Measurements from ENCODE around the gene TMEM53.
"Not testable (repeated sequence)": the region's sequence is repeated elsewhere in the genome, so short reads cannot be mapped to it uniquely, and the experiment has no call there.

Gene TMEM53

DNA sequence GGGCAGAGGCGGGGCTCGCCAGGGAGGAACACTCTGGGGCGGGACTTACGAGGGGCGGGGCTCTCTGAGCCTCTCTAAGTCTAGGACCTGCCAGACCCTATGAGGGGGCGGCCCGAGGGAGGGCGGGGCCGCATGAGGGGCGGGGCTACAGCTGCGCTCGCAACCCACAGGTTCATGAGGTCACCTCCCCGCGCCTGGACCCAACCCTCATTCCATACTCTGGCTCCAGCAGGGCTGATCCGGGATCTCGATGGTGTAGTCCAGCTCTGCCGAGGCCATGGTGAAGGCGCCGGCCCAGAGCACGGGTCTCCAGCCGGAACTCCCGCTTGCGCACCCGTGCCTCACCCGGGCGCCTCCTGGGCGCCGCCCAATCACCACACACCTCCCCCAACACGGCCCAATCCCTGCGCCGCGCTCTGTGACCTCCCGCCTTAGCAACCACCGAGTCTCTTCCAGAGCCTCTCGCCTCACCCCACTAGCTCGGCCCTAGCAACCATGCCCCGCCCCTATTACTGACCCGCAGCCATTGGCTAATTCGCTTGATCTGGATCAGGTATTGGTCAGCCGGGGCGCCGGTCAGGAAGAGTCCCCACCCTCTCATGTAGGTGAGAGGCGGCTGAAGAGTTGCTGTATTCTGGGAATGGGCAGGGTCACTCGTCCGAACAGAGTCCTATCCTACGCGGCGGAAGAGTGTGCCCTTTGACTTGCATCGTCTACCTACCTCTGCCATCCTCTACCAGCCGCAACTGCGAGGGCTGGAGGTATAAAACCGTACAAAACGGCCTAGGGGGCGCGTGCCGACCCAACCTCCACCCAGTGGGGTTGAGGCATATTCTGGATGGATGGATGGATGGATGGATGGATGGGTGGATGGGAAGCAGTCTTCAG is at the start of gene TMEM53, which contains the start of gene ARMH1:
TSS of gene TMEM53 (minus strand) at position 369 of the 888 bp plus-strand sequence. CDS start at position 279, 90 bp downstream.
TSS of gene ARMH1 (plus strand) at position 602 of the 888 bp plus-strand sequence. CDS start 14,984 bp downstream, outside the sequence.
- DNase-seq (ENCODE audit: low read depth in 2 of 3, low spot score in 1 of 3), result peak; percentile 96 to 98 (median 97)

DNA sequence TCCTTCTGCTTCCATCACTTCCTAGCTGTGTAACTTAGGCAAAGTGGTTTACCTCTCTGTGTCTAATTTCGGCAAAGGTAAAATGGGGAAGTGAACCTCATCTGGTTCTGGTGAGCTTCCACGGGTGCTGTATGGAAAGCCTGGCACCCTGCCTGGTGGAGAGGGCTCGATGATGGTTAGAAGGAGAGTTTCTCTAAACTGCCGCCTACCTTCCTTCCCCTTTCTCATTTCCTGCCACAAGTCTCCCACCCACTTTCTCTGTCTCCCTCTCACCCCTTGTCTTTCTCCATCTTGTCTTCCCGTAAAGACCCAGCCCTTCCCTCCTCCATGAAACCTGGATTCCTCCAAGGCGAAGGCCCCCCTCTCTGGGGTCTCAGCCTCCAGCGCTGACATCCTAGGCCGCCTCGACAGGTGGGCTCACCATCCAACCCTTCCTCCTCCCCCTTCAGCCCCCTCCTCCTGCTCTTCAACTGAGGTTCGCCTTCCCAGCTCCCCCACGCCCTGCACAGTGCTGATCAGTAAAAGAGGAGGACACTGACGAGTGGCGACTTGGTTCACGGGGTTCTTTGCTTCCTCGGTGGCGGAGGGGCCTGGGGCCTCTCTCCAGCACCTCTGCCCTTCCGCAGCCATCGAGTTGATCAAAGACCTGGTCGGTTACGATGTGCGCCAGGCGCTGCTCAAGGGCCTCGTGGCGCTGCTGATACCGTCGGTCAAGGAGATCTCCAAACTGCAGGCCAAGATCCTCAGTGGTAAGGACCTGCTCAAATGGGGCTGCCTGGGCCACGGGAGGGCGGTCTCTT is 49.4 kb upstream of the TMEM53 start:
- DNase-seq (ENCODE audit: low read depth in 2 of 3, low spot score in 1 of 3), result peak in 2 of 3 donors; percentile 55 to 59

GRCh38 chr1:44723064-44723463 is 48.8 kb upstream of the TMEM53 start:
- DNase-seq (ENCODE audit: low read depth in 2 of 3, low spot score in 1 of 3), result no peak

GRCh38 chr1:44721485-44722361 is 47.4 kb upstream of the TMEM53 start:
- peak; percentile 81 to 86 (median 82) for DNase-seq (ENCODE audit: low read depth in 2 of 3, low spot score in 1 of 3)

- DNase-seq (ENCODE audit: low read depth in 2 of 3, low spot score in 1 of 3), result no peak
These were observed 46.0 kb upstream of the TMEM53 start for GRCh38 chr1:44720281-44720680.

DNA sequence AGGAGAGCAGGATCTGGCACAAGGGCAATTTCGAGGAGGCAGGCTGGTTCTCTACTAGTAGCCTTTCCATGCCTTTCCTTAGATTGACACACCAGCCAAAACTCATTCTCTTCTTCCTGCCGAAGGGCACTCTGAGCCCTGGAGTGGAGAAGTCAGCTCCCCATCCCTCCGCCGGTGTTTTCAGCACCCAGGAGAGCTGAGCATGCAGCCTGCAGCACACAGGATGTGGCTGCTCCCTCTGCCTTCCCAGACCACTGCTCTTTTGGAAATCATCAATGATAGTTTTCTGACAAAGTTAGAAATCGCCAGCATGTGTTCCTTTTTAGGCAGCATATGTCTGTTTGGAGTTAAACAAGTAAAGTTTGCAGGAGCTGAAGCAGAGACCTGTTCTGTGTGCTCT is 45.0 kb upstream of the TMEM53 start:
- no peak for DNase-seq (ENCODE audit: low read depth in 2 of 3, low spot score in 1 of 3)

DNA sequence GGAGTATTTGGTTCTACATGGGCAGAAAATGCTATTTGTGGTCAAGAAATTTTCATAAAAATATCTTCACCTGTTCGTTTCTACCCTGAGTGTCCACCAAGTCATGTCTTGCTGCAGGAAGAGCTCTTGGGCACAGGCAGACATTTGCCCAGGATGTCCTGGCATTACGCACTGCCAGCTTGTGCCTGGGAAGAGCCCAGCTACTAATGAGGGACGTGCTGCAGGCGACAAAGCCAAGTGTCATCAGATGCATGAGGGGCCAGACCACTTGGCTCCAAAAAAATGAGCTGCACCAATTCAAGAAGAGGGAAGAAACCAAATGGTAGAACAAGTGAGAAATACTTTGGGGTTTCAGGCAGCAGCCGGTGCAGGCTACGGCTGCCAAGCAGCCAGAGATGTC is 43.8 kb upstream of the TMEM53 start:
- no peak for DNase-seq (ENCODE audit: low read depth in 2 of 3, low spot score in 1 of 3)

DNA sequence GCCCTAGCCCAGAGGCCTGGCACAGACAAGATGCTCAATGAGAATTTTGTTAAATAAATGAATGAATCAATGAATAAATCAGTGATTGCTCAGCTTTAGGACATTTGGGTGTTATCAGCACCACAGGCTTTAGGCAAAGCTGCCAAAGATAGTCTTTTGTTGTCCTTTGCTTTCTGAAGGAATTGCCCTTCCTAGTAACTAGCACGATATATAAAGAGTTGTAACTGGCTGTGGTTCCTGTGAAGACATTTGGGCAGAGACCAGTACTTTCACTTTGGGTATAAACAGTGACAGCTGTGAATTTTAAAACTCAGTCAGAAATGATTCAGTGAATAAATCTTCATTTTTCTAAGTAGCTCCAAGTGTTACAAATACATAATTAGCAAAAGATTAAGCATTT is 43.4 kb upstream of the TMEM53 start:
- no peak for DNase-seq (ENCODE audit: low read depth in 2 of 3, low spot score in 1 of 3)

GRCh38 chr1:44717156-44717555 is 42.9 kb upstream of the TMEM53 start:
- DNase-seq (ENCODE audit: low read depth in 2 of 3, low spot score in 1 of 3), result no peak

DNA sequence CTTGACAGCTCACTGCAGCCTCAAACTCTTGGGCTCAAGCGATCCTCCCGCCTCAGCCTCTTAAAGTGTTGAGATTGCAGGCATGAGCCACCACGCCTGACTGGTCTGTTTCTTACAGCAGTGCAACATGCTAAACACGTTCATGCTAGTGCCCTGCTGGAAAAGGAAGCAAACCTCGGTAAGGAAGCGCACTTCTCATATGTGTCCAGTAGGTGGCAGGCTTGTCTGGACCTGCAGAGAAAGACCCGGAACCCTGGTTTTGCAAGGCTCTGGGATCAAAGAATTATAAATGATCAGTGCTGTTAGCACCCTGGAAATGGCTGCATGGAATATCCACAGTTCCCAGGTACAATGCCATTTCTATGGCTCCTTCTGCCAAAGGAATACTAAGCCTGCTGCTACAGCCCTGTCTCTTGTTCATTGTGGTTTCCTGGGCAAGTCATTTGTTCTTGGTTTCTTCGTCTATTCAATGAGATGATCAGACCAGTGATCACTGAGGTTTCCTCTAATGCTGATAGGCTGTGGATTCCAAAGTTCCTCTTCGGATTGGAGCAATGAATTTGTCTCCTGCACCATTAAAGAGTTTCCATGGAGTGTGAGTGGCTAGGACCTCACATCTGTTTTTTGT is 40.8 kb upstream of the TMEM53 start:
- peak in 2 of 3 donors; percentile 35 to 74 for DNase-seq (ENCODE audit: low read depth in 2 of 3, low spot score in 1 of 3)

GRCh38 chr1:44714532-44714931 is 40.3 kb upstream of the TMEM53 start:
- DNase-seq (ENCODE audit: low read depth in 2 of 3, low spot score in 1 of 3), result no peak

DNA sequence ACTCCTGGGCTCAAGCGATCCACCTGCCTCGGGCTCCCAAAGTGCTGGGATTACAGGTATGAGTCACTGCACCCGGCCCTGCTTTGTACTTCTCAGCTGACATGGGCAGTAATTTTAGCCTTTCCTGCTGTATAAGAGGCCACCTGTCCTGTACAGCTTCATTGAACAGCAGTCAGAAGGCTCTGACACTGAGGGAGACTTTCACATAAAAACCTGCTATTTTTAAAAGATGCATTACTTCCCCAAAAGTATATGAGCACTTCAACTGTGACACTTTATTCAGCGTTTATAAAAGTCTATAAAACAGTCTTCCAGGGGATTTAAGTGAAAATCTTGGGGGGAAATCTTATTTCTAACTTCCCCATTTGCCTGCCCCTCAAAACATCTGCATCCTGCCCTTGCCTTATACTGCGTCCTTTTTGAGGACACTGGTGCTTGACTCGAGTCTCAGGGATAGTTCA is 39.1 kb upstream of the TMEM53 start:
- DNase-seq (ENCODE audit: low read depth in 2 of 3, low spot score in 1 of 3), result no peak

DNA sequence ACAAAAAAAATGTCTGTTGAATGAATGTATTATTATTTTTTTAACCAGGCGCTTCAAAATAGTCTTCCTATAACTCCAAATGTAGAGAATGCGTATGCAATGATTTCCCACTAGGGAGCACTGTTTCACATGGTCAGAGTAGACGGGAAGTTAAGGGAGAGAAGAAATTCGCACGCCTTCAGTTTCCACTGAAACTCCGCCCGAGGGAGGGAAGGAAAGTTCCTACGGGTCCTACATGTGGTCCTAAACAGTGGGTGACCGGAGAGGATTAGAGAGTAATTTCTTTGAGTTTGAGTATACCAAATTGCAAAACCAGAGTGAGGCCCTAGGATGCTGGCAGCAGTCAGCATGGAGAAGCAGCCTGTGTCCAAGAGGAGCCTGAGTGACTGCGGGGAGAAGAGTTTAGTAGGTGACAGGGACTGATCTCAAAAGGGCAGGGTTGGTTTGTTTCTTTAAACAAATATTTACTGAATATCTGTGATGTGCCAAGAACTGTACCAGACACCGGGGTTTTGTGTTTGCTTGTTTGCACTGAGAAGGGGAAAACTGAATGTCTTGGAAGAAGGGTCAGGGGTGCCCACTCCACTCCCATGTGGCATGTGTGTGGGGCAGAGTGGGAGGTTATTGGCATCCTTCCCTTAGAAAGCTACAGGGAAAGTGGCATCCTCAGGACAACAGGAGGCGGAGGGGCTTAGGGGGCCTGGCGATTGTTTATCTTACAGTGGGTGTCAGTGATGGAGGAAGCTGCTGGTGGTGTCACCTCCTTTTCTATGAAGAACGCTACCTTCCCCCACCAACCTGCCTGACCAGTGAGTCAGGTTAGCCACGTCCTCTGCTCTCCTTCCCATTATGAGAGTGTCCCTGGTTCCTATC is 33.9 kb upstream of the TMEM53 start:
- DNase-seq (ENCODE audit: low read depth in 2 of 3, low spot score in 1 of 3), result no peak

GRCh38 chr1:44707112-44707881 is 33.0 kb upstream of the TMEM53 start:
- no peak for DNase-seq (ENCODE audit: low read depth in 2 of 3, low spot score in 1 of 3)

DNA sequence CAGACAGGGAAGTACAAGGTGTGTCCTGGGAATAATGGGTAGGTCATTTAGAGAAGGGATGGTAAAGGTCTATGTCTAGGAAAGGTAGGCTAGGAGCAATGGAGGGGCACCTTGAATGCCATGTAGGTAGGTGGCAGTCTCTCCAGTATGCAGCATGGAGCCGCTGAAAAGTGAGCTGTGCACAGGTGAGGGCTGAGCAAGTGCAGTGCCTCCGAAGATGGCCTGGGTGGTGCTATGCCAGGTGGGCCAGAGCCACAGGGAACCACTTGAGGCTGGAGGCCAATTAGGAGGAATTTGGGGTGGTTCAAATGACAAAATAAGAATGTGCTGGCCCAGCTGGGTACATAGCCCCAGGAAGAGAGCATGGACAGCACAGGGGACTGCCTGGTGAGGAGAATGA is 31.7 kb upstream of the TMEM53 start:
- no peak for DNase-seq (ENCODE audit: low read depth in 2 of 3, low spot score in 1 of 3)

- DNase-seq (ENCODE audit: low read depth in 2 of 3, low spot score in 1 of 3), result no peak
These were observed 31.2 kb upstream of the TMEM53 start for GRCh38 chr1:44705470-44705869.

- DNase-seq (ENCODE audit: low read depth in 2 of 3, low spot score in 1 of 3), result no peak
These were observed 26.9 kb upstream of the TMEM53 start for GRCh38 chr1:44701141-44701573.

- DNase-seq (ENCODE audit: low read depth in 2 of 3, low spot score in 1 of 3), result no peak
These were observed 26.3 kb upstream of the TMEM53 start for GRCh38 chr1:44700573-44700972.

DNA sequence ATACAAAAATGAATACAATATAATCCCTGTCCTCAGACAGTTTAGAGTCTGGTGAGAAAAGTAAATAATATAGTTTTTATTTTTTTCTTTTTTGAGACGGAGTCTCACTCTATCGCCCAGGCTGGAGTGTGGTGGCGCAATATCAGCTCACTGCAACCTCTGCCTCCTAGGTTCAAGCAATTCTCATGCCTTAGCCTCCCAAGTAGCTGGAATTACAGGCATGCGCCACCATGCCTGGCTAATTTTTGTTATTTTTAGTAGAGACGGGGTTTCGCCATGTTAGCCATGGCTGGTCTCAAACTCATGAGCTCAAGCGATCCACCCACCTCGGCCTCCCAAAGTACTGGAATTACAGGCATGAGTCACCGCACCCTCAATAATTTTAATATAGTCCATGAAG is 25.1 kb upstream of the TMEM53 start:
- not testable (repeated sequence) for DNase-seq (ENCODE audit: low read depth in 2 of 3, low spot score in 1 of 3)

All from stimulated activated CD4-positive, alpha-beta T cell treated with anti-CD3 and anti-CD28 coated beads, Interleukin-12 subunit alpha, Interleukin-12 subunit beta, amount 100 ng/mL, for 48 hours (primary cell).